ENCODE measurements around the gene GSN. TPM values are rescaled to one million over a fixed set of nuclear protein-coding genes. Genes with fewer than 3 reads are reported as not detected.
A peak's percentile ranks its signal among the peaks of the same experiment; 100 is the strongest.

Gene GSN
- total and polyA plus RNA-seq, 2 of the 13 experiments (the other 11 are each of a cell fraction or from before 2014, with no cell fraction given) = 294 to 307 TPM

DNA sequence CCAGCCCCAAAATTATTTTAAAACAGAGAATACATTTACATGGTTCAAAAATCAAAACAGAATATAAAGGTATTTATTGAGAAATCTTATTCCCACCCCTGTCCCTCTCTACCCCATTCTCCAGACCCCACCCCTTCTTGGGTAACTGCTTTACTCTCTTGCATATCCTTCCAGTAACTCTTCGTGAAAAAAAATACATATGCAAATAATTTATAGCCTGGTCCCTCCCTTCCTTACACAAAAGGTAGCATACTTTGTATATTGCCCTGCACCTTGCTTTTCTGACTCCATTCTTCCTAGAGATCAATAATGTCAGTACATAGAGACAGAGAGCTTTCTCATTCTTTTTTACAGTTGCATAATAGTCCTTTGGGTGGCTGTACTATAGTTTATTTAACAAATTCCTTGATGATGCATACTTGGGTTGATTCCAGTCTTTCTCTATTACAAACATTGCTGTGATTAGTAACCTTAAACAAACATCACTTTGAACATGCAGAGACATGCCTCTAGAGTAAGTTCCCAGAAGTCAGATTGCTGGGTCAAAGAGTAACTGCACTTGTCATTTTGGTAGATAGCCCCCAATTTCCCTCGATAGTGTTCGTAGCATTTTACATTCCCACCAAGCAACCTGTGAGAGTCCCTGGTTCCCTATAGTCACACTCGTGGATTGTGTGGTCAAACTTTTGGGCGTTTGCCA, 54.2 kb downstream of the GSN start (continued):
- TF ChIP-seq, protein P1, sequence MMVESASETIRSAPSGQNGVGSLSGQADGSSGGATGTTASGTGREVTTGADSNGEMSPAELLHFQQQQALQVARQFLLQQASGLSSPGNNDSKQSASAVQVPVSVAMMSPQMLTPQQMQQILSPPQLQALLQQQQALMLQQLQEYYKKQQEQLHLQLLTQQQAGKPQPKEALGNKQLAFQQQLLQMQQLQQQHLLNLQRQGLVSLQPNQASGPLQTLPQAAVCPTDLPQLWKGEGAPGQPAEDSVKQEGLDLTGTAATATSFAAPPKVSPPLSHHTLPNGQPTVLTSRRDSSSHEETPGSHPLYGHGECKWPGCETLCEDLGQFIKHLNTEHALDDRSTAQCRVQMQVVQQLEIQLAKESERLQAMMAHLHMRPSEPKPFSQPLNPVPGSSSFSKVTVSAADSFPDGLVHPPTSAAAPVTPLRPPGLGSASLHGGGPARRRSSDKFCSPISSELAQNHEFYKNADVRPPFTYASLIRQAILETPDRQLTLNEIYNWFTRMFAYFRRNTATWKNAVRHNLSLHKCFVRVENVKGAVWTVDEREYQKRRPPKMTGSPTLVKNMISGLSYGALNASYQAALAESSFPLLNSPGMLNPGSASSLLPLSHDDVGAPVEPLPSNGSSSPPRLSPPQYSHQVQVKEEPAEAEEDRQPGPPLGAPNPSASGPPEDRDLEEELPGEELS (CRISPR knock-in tag; IDR thresholded peaks at IDR 0.05) = peak; percentile 87
- TF ChIP-seq SPEN (CRISPR knock-in tag; IDR thresholded peaks at IDR 0.05; ENCODE audit: low read depth) (no peak), THAP11 (CRISPR knock-in tag; IDR thresholded peaks at IDR 0.05) (peak; percentile 62; the same call in 1 of the 2 replicates), KLF16 (CRISPR knock-in tag; IDR thresholded peaks at IDR 0.05) (peak in 1 of 2 experiments; percentile 95; a peak in 2 of 4 replicates), SIX4 (CRISPR knock-in tag; IDR thresholded peaks at IDR 0.05) (peak; percentile 59), HDAC1 (CRISPR knock-in tag; IDR thresholded peaks at IDR 0.05) (peak; percentile 84; the same call in 1 of the 2 replicates), HMG20B (CRISPR knock-in tag; conservative IDR thresholded peaks at IDR 0.05) (peak; percentile 99), ZNF343 (CRISPR knock-in tag; IDR thresholded peaks at IDR 0.05) (no peak), ZNF776 (CRISPR knock-in tag; IDR thresholded peaks at IDR 0.05) (no peak), HES4 (CRISPR knock-in tag; IDR thresholded peaks at IDR 0.05; ENCODE audit: borderline replicate concordance) (no peak), RORA (CRISPR knock-in tag; IDR thresholded peaks at IDR 0.05) (peak; percentile 85; the same call in 1 of the 2 replicates), ZNF749 (CRISPR knock-in tag; IDR thresholded peaks at IDR 0.05; ENCODE audit: borderline replicate concordance) (no peak), ERF (CRISPR knock-in tag; IDR thresholded peaks at IDR 0.05) (peak; percentile 48; the same call in 1 of the 2 replicates), HOXA3 (CRISPR knock-in tag; IDR thresholded peaks at IDR 0.05) (peak; percentile 61), MYC (CRISPR knock-in tag; IDR thresholded peaks at IDR 0.05; ENCODE audit: borderline replicate concordance) (no peak), KDM4B (CRISPR knock-in tag; IDR thresholded peaks at IDR 0.05) (peak; percentile 87; the same call in 1 of the 2 replicates), KLF6 (CRISPR knock-in tag; IDR thresholded peaks at IDR 0.05) (peak; percentile 48; the same call in 1 of the 2 replicates), SKI (IDR thresholded peaks at IDR 0.05; ENCODE audit: partially characterized antibody) (peak; percentile 90)
- TF ChIP-seq, protein P2, sequence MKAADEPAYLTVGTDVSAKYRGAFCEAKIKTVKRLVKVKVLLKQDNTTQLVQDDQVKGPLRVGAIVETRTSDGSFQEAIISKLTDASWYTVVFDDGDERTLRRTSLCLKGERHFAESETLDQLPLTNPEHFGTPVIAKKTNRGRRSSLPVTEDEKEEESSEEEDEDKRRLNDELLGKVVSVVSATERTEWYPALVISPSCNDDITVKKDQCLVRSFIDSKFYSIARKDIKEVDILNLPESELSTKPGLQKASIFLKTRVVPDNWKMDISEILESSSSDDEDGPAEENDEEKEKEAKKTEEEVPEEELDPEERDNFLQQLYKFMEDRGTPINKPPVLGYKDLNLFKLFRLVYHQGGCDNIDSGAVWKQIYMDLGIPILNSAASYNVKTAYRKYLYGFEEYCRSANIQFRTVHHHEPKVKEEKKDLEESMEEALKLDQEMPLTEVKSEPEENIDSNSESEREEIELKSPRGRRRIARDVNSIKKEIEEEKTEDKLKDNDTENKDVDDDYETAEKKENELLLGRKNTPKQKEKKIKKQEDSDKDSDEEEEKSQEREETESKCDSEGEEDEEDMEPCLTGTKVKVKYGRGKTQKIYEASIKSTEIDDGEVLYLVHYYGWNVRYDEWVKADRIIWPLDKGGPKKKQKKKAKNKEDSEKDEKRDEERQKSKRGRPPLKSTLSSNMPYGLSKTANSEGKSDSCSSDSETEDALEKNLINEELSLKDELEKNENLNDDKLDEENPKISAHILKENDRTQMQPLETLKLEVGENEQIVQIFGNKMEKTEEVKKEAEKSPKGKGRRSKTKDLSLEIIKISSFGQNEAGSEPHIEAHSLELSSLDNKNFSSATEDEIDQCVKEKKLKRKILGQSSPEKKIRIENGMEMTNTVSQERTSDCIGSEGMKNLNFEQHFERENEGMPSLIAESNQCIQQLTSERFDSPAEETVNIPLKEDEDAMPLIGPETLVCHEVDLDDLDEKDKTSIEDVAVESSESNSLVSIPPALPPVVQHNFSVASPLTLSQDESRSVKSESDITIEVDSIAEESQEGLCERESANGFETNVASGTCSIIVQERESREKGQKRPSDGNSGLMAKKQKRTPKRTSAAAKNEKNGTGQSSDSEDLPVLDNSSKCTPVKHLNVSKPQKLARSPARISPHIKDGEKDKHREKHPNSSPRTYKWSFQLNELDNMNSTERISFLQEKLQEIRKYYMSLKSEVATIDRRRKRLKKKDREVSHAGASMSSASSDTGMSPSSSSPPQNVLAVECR (CRISPR knock-in tag; IDR thresholded peaks at IDR 0.05; ENCODE audit: borderline replicate concordance) = peak; percentile 15; the same call in 1 of the 2 replicates
- TF ChIP-seq, protein P3, sequence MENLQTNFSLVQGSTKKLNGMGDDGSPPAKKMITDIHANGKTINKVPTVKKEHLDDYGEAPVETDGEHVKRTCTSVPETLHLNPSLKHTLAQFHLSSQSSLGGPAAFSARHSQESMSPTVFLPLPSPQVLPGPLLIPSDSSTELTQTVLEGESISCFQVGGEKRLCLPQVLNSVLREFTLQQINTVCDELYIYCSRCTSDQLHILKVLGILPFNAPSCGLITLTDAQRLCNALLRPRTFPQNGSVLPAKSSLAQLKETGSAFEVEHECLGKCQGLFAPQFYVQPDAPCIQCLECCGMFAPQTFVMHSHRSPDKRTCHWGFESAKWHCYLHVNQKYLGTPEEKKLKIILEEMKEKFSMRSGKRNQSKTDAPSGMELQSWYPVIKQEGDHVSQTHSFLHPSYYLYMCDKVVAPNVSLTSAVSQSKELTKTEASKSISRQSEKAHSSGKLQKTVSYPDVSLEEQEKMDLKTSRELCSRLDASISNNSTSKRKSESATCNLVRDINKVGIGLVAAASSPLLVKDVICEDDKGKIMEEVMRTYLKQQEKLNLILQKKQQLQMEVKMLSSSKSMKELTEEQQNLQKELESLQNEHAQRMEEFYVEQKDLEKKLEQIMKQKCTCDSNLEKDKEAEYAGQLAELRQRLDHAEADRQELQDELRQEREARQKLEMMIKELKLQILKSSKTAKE (CRISPR knock-in tag; IDR thresholded peaks at IDR 0.05; ENCODE audit: borderline replicate concordance) = peak; percentile 94

All from HepG2 (cell line).